ENCODE measurements around the gene SPINDOC.

Gene SPINDOC

DNA sequence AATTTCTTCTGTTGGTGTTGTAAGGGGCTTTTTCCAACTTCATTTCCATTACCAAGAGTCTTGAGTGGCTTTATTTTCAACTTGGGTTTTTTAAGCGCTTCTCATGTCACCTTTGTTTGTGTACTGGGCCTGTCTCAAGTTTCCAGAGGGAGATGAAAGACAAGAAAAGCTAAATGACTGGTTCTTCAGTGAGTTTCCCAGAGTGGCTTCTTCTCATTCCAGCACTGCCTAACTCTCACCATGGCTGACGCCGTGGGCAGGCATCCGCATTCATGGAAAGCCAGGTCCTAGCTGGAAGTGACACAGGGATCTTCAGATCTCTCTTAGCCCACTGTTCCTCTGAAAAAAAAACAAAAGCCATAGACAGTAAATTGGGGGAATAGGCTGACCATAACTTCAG lies 54.3 kb downstream of the SPINDOC start:
- ATAC-seq, result no peak
- TF ChIP-seq TCF4 (CRISPR knock-in tag; IDR thresholded peaks at IDR 0.05; ENCODE audit: borderline replicate concordance), result no peak
- no peak for TF ChIP-seq ZNF70 (CRISPR knock-in tag; IDR thresholded peaks at IDR 0.05)
- no peak for TF ChIP-seq ARNTL (CRISPR knock-in tag; IDR thresholded peaks at IDR 0.05; ENCODE audit: borderline replicate concordance, low read depth)
- no peak for TF ChIP-seq POU6F1 (CRISPR knock-in tag; IDR thresholded peaks at IDR 0.05; ENCODE audit: borderline replicate concordance, low read depth)
- TF ChIP-seq ZC3H10 (CRISPR knock-in tag; IDR thresholded peaks at IDR 0.05), result no peak
- TF ChIP-seq GLIS3 (CRISPR knock-in tag; IDR thresholded peaks at IDR 0.05), result no peak
- no peak for TF ChIP-seq SNAI2 (CRISPR knock-in tag; IDR thresholded peaks at IDR 0.05)
- TF ChIP-seq ZFP30 (CRISPR knock-in tag; IDR thresholded peaks at IDR 0.05), result no peak
- no peak for TF ChIP-seq ZNF8 (CRISPR knock-in tag; IDR thresholded peaks at IDR 0.05)
- no peak for TF ChIP-seq CSDC2 (CRISPR knock-in tag; IDR thresholded peaks at IDR 0.05)
- TF ChIP-seq ESRRG (CRISPR knock-in tag; IDR thresholded peaks at IDR 0.05), result no peak
- no peak for TF ChIP-seq ZNF565 (CRISPR knock-in tag; conservative IDR thresholded peaks at IDR 0.05; ENCODE audit: low read depth)
- TF ChIP-seq ZFP3 (CRISPR knock-in tag; IDR thresholded peaks at IDR 0.05), result no peak
- no peak for TF ChIP-seq PATZ1 (CRISPR knock-in tag; IDR thresholded peaks at IDR 0.05; ENCODE audit: borderline replicate concordance)
- TF ChIP-seq, protein P1, sequence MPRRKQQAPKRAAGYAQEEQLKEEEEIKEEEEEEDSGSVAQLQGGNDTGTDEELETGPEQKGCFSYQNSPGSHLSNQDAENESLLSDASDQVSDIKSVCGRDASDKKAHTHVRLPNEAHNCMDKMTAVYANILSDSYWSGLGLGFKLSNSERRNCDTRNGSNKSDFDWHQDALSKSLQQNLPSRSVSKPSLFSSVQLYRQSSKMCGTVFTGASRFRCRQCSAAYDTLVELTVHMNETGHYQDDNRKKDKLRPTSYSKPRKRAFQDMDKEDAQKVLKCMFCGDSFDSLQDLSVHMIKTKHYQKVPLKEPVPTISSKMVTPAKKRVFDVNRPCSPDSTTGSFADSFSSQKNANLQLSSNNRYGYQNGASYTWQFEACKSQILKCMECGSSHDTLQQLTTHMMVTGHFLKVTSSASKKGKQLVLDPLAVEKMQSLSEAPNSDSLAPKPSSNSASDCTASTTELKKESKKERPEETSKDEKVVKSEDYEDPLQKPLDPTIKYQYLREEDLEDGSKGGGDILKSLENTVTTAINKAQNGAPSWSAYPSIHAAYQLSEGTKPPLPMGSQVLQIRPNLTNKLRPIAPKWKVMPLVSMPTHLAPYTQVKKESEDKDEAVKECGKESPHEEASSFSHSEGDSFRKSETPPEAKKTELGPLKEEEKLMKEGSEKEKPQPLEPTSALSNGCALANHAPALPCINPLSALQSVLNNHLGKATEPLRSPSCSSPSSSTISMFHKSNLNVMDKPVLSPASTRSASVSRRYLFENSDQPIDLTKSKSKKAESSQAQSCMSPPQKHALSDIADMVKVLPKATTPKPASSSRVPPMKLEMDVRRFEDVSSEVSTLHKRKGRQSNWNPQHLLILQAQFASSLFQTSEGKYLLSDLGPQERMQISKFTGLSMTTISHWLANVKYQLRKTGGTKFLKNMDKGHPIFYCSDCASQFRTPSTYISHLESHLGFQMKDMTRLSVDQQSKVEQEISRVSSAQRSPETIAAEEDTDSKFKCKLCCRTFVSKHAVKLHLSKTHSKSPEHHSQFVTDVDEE (CRISPR knock-in tag; IDR thresholded peaks at IDR 0.05), result no peak
- no peak for TF ChIP-seq CREB5 (CRISPR knock-in tag; IDR thresholded peaks at IDR 0.05; ENCODE audit: low read depth)
- TF ChIP-seq CSRNP3 (CRISPR knock-in tag; IDR thresholded peaks at IDR 0.05), result no peak
- TF ChIP-seq ISL1 (CRISPR knock-in tag; IDR thresholded peaks at IDR 0.05), result no peak

DNA sequence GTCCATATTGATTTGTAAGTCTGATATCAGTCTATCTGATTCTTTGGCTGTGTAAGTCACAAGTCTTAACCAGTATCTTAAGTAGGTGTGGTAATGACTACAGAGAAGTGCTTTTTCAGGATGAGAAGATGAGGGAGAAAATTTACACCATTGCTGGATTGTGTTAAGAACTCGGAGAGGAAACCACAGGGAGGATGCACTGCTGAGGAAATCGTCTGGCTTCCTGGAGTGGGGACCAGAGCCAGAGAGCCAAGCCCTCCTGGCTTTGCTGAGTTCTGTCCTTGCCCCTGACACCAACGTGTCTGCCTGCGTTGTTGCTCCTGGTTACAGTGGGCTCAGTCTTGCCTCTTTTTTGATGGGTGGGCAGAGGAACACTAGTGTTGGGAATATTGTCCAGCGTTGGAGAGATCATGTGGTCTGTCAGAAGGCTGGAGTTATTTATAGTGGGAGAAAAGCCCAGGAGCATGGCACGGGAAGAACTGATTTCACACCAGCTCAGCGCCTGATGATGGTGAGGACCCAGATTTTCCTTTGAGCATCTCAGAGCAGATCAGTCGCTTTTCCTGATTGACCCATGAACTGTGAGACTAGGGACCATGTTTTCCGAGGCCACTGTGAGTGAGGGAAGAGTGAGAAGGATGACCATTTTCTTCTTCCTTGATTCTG lies 55.3 kb downstream of the SPINDOC start:
- TF ChIP-seq RARB (CRISPR knock-in tag; IDR thresholded peaks at IDR 0.05) (no peak), ARNTL (CRISPR knock-in tag; IDR thresholded peaks at IDR 0.05; ENCODE audit: borderline replicate concordance, low read depth) (no peak), ZNF8 (CRISPR knock-in tag; IDR thresholded peaks at IDR 0.05) (no peak), ZFP30 (CRISPR knock-in tag; IDR thresholded peaks at IDR 0.05) (no peak), GLIS3 (CRISPR knock-in tag; IDR thresholded peaks at IDR 0.05) (no peak), CSRNP3 (CRISPR knock-in tag; IDR thresholded peaks at IDR 0.05) (no peak), ZNF70 (CRISPR knock-in tag; IDR thresholded peaks at IDR 0.05) (no peak)
- no peak for ATAC-seq
